DND-41 (cell line): ENCODE data around the gene MYOM1.

Experiments
- EZH2 ChIP-seq: IDR thresholded peaks from 3 replicates; pipeline ENCODE4 v1.6.1; 2012; ENCODE audit warnings: borderline replicate concordance, low read depth, mild to moderate bottlenecking, moderate library complexity, low read length, inconsistent platforms; ENCODE audit not compliant: severe bottlenecking
- TF ChIP-seq, protein P1 (sequence below): IDR thresholded peaks from 2 replicates; pipeline ENCODE4 v1.5.1; 2012; ENCODE audit warnings: borderline replicate concordance, low read length, moderate library complexity, mild to moderate bottlenecking; ENCODE audit not compliant: poor library complexity, severe bottlenecking; ENCODE audit errors: extremely low read depth

DNA sequence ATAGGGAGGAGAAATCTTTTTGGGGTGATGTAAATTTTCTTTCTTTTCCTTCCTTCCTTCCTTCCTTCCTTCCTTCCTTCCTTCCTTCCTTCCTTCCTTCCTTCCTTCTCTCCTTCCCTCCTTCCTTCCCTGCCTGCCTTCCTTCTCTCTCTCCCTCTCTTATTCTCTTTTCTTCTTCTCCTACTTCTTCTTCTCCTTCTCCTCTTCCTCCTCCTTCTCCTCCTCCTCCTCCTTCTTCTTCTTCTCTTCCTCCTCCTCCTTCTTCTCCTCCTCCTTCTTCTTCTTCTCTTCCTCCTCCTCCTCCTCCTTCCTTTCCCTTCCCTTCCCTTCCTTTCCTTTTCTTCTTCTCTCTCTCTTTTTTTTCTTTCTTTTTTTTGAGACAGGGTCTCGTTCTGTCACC, 59.9 kb downstream of the MYOM1 start:
- no peak for TF ChIP-seq EZH2
- TF ChIP-seq, protein P1, sequence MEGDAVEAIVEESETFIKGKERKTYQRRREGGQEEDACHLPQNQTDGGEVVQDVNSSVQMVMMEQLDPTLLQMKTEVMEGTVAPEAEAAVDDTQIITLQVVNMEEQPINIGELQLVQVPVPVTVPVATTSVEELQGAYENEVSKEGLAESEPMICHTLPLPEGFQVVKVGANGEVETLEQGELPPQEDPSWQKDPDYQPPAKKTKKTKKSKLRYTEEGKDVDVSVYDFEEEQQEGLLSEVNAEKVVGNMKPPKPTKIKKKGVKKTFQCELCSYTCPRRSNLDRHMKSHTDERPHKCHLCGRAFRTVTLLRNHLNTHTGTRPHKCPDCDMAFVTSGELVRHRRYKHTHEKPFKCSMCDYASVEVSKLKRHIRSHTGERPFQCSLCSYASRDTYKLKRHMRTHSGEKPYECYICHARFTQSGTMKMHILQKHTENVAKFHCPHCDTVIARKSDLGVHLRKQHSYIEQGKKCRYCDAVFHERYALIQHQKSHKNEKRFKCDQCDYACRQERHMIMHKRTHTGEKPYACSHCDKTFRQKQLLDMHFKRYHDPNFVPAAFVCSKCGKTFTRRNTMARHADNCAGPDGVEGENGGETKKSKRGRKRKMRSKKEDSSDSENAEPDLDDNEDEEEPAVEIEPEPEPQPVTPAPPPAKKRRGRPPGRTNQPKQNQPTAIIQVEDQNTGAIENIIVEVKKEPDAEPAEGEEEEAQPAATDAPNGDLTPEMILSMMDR = no peak
